ENCODE measurements around the gene DNM2. TPM values are rescaled to one million over a fixed set of nuclear protein-coding genes. Genes with fewer than 3 reads are reported as not detected.

The DNM2 gene
- total RNA-seq, 1 experiment from 2014 or later: 131 TPM

GRCh38 chr19:10718205-10719196 is 622 bp downstream of the DNM2 start (continued):
- TF ChIP-seq ATF6 (CRISPR knock-in tag; IDR thresholded peaks at IDR 0.05): no peak
- no peak for TF ChIP-seq NFE2L1 (CRISPR knock-in tag; IDR thresholded peaks at IDR 0.05)
- peak; percentile 29; the same call in 1 of the 2 replicates for TF ChIP-seq FOXP1 (CRISPR knock-in tag; IDR thresholded peaks at IDR 0.05; ENCODE audit: borderline replicate concordance)
- TF ChIP-seq KAT7 (CRISPR knock-in tag; IDR thresholded peaks at IDR 0.05; ENCODE audit: borderline replicate concordance): no peak
- no peak for TF ChIP-seq ZNF138 (CRISPR knock-in tag; conservative IDR thresholded peaks at IDR 0.05)
- TF ChIP-seq ESRRA (CRISPR knock-in tag; IDR thresholded peaks at IDR 0.05; ENCODE audit: borderline replicate concordance): no peak
- TF ChIP-seq IRF1 (CRISPR knock-in tag; IDR thresholded peaks at IDR 0.05): no peak; the same call in 1 of the 2 replicates
- 0 out of 2 replicates have a peak, but pooled peaks have one; percentile 41 for TF ChIP-seq ZNF219 (CRISPR knock-in tag; IDR thresholded peaks at IDR 0.05; ENCODE audit: borderline replicate concordance)
- TF ChIP-seq ZNF671 (CRISPR knock-in tag; IDR thresholded peaks at IDR 0.05): no peak
- no peak for TF ChIP-seq NFYB (CRISPR knock-in tag; conservative IDR thresholded peaks at IDR 0.05; ENCODE audit: low read depth)

GRCh38 chr19:10719466-10719961 is 1.6 kb downstream of the DNM2 start:
- Mint-ChIP-seq H3K4me1 (peaks cover 12% of the 10 kb centered on the region), H3K36me3 (no peaks in the 10 kb centered on the region; the same call in 1 of the 2 replicates), H3K27me3 (ENCODE audit: low read depth) (no peaks in the 10 kb centered on the region), H3K4me3 (peak overlapping the region; percentile 89), H3K27ac (peak overlapping the region; percentile 92), H3K9me3 (no peaks in the 10 kb centered on the region)
- DNase-seq (ENCODE audit: low spot score) (no peak), ATAC-seq (no peak)
- POLR2A ChIA-PET: no interaction called here
- CTCF ChIA-PET: interaction anchor here (0.9 to 4.6 kb wide), 7 partner anchors 18 to 152 kb away, joined by 4 to 107 read pairs (median 6); partner anchors contain the start of genes CARM1 and QTRT1
- TF ChIP-seq ZNF138 (CRISPR knock-in tag; conservative IDR thresholded peaks at IDR 0.05) (no peak), ARID4B (CRISPR knock-in tag; IDR thresholded peaks at IDR 0.05; ENCODE audit: borderline replicate concordance) (no peak), PRRX2 (CRISPR knock-in tag; IDR thresholded peaks at IDR 0.05) (no peak), CTCF (IDR thresholded peaks at IDR 0.05) (no peak), FOXP4 (CRISPR knock-in tag; IDR thresholded peaks at IDR 0.05) (no peak), ZNF671 (CRISPR knock-in tag; IDR thresholded peaks at IDR 0.05) (no peak), TEAD4 (CRISPR knock-in tag; IDR thresholded peaks at IDR 0.05) (no peak), STAT6 (CRISPR knock-in tag; conservative IDR thresholded peaks at IDR 0.05; ENCODE audit: low read depth) (no peak), ERG (CRISPR knock-in tag; IDR thresholded peaks at IDR 0.05) (no peak), ZNF423 (CRISPR knock-in tag; IDR thresholded peaks at IDR 0.05) (no peak), ZNF416 (CRISPR knock-in tag; IDR thresholded peaks at IDR 0.05) (no peak)

All from WTC11 (cell line).